ENCODE measurements around the gene VAV3.

VAV3 gene

GRCh38 chr1:107795994-107796393 lies 169.0 kb downstream of the VAV3 start:
- no peak for TF ChIP-seq CTCF (IDR thresholded peaks at IDR 0.05; ENCODE audit: insufficient read depth, low read length, missing control alignments)
- ChIA-PET POLR2A (no interaction called here), CTCF (no interaction called here)
- no peak overlapping the region for H3K4me3 ChIP-seq (ENCODE audit: low read depth, low read length)
- no peak for DNase-seq (ENCODE audit: low read depth, low spot score)

- H3K4me3 ChIP-seq (ENCODE audit: low read depth, low read length) = no peak overlapping the region
- ChIA-PET POLR2A (no interaction called here), CTCF (interaction anchor here (1.7 to 2.2 kb wide), 3 partner anchors 13 to 329 kb away, joined by 5 to 19 read pairs (median 7); no protein-coding TSS in a partner anchor)
- no peak for TF ChIP-seq CTCF (IDR thresholded peaks at IDR 0.05; ENCODE audit: insufficient read depth, low read length, missing control alignments)
- DNase-seq (ENCODE audit: low read depth, low spot score) = no peak
Measured at GRCh38 chr1:107795441-107795840, 169.5 kb downstream of the VAV3 start.

- DNase-seq (ENCODE audit: low read depth, low spot score) = no peak
- CTCF ChIA-PET = interaction anchor here (1.1 to 2.2 kb wide), 4 partner anchors 12 to 330 kb away, joined by 3 to 19 read pairs (median 6); no protein-coding TSS in a partner anchor
- POLR2A ChIA-PET = no interaction called here
- no peak for TF ChIP-seq CTCF (IDR thresholded peaks at IDR 0.05; ENCODE audit: insufficient read depth, low read length, missing control alignments)
- no peak overlapping the region for H3K4me3 ChIP-seq (ENCODE audit: low read depth, low read length)
Measured at GRCh38 chr1:107794571-107794970, 170.4 kb downstream of the VAV3 start.

- POLR2A ChIA-PET = no interaction called here
- CTCF ChIA-PET = interaction anchor here (1.1 to 2.2 kb wide), 4 partner anchors 12 to 331 kb away, joined by 3 to 19 read pairs (median 6); no protein-coding TSS in a partner anchor
- no peak for TF ChIP-seq CTCF (IDR thresholded peaks at IDR 0.05; ENCODE audit: insufficient read depth, low read length, missing control alignments)
Measured at GRCh38 chr1:107793896-107794453, 171.0 kb downstream of the VAV3 start.

GRCh38 chr1:107791348-107791747 lies 173.6 kb downstream of the VAV3 start:
- H3K4me3 ChIP-seq (ENCODE audit: low read depth, low read length) = no peak overlapping the region
- no peak for TF ChIP-seq CTCF (IDR thresholded peaks at IDR 0.05; ENCODE audit: insufficient read depth, low read length, missing control alignments)
- POLR2A ChIA-PET = no interaction called here
- no peak for DNase-seq (ENCODE audit: low read depth, low spot score)
- CTCF ChIA-PET = interaction anchor here (2.0 to 5.2 kb wide), 2 partner anchors 9 to 335 kb away, joined by 13 to 33 read pairs; no protein-coding TSS in a partner anchor

More at GRCh38 chr1:107793896-107794453, 171.0 kb downstream of the VAV3 start:
- no peak for DNase-seq (ENCODE audit: low read depth, low spot score)
- H3K4me3 ChIP-seq (ENCODE audit: low read depth, low read length) = no peak overlapping the region

- ChIA-PET POLR2A (no interaction called here), CTCF (interaction anchor here (5.2 kb wide), 1 partner anchor 336 kb away, joined by 33 read pairs; no protein-coding TSS in a partner anchor)
Measured at GRCh38 chr1:107789817-107790524, 175.0 kb downstream of the VAV3 start.

More at GRCh38 chr1:107789817-107790524, 175.0 kb downstream of the VAV3 start:
- no peak for TF ChIP-seq CTCF (IDR thresholded peaks at IDR 0.05; ENCODE audit: insufficient read depth, low read length, missing control alignments)
- no peak overlapping the region for H3K4me3 ChIP-seq (ENCODE audit: low read depth, low read length)
- DNase-seq (ENCODE audit: low read depth, low spot score) = no peak

Data from AG04449 (cell line).